HG02623 (cell line): ENCODE results near the gene CARD10.

Experiments
- ATAC-seq: cut with Tn5 transposase; IDR thresholded peaks from one replicate; pipeline ENCODE4 v1.9.1; 2021; ENCODE audit warnings: moderate library complexity; ENCODE audit not compliant: unreplicated experiment

Gene CARD10

GRCh38 chr22:37491106-37491505 is 28.1 kb downstream of the CARD10 start:
- ATAC-seq, result no peak

- no peak for ATAC-seq
These were observed 29.2 kb downstream of the CARD10 start for GRCh38 chr22:37489983-37490382.

- ATAC-seq, result no peak
These were observed 30.7 kb downstream of the CARD10 start for GRCh38 chr22:37488337-37489135.

GRCh38 chr22:37487571-37487970 is 31.6 kb downstream of the CARD10 start:
- ATAC-seq, result no peak

- ATAC-seq, result no peak
These were observed 32.1 kb downstream of the CARD10 start for GRCh38 chr22:37487129-37487528.

- ATAC-seq, result no peak
These were observed 32.9 kb downstream of the CARD10 start, which contains the start of gene MFNG for GRCh38 chr22:37486224-37486845. Gene MFNG, minus strand, starts transcription at chr22:37486384. Its CDS starts 207 bp downstream, at chr22:37486177.

- ATAC-seq, result no peak
These were observed 33.6 kb downstream of the CARD10 start for GRCh38 chr22:37485395-37486223.

- ATAC-seq, result peak; percentile 53
These were observed 34.5 kb downstream of the CARD10 start for GRCh38 chr22:37484480-37485394.

GRCh38 chr22:37483050-37483449 is 36.2 kb downstream of the CARD10 start:
- ATAC-seq, result no peak

GRCh38 chr22:37482244-37482643 is 37.0 kb downstream of the CARD10 start:
- no peak for ATAC-seq

- ATAC-seq, result no peak
These were observed 37.8 kb downstream of the CARD10 start for GRCh38 chr22:37481347-37481907.

- ATAC-seq, result no peak
These were observed 38.5 kb downstream of the CARD10 start for GRCh38 chr22:37480387-37481346.

GRCh38 chr22:37479196-37479595 is 40.0 kb downstream of the CARD10 start:
- no peak for ATAC-seq

- ATAC-seq, result no peak
These were observed 42.6 kb downstream of the CARD10 start for GRCh38 chr22:37476389-37477329.

- ATAC-seq, result no peak
These were observed 44.6 kb downstream of the CARD10 start for GRCh38 chr22:37474447-37475090.

- ATAC-seq, result no peak
These were observed 45.7 kb downstream of the CARD10 start for GRCh38 chr22:37473437-37473946.

- ATAC-seq, result no peak
These were observed 46.7 kb downstream of the CARD10 start for GRCh38 chr22:37472418-37473006.
